T-helper 1 cell (primary cell): ENCODE results near the gene IGSF21.

Experiments
- DNase-seq, 5 donors: peaks; one replicate each; pipeline ENCODE4 v3.0.0-alpha.2; 2012 to 2020

Gene IGSF21

DNA sequence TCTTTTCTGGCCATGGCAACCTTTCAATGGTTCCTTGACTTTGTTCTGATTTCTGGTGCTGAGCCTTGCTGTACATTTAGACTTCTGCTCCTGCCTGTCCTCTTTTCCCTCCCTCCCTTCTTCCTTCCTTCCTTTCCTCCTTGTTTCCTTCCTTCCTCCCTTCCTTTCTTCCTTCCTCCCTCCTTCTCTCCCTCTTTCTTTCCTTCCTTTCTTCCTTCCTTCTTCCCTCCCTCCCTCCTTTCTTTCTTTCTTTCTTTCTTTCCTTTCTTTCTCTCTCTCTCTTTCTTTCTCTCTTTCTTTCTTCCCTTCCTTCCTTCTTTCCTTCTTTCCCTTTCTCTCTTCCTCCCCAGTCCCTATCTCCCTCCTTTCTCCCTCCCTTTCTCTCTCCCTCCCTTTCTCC is 10.4 kb upstream of the IGSF21 start:
- no peak for DNase-seq

- no peak for DNase-seq
Measured at GRCh38 chr1:18099026-18099425, 8.6 kb upstream of the IGSF21 start.

- no peak for DNase-seq
Measured at GRCh38 chr1:18100060-18100459, 7.5 kb upstream of the IGSF21 start.

- DNase-seq, result peak in 2 of 5 donors; percentile 31 to 33
Measured at GRCh38 chr1:18100491-18101063, 7.0 kb upstream of the IGSF21 start.

GRCh38 chr1:18101508-18101907 is 6.1 kb upstream of the IGSF21 start:
- no peak for DNase-seq

- DNase-seq, result no peak
Measured at GRCh38 chr1:18103788-18104421, 3.7 kb upstream of the IGSF21 start.

GRCh38 chr1:18104546-18105100 is 3.0 kb upstream of the IGSF21 start:
- no peak for DNase-seq

GRCh38 chr1:18105196-18105595 is 2.4 kb upstream of the IGSF21 start:
- DNase-seq, result no peak

DNA sequence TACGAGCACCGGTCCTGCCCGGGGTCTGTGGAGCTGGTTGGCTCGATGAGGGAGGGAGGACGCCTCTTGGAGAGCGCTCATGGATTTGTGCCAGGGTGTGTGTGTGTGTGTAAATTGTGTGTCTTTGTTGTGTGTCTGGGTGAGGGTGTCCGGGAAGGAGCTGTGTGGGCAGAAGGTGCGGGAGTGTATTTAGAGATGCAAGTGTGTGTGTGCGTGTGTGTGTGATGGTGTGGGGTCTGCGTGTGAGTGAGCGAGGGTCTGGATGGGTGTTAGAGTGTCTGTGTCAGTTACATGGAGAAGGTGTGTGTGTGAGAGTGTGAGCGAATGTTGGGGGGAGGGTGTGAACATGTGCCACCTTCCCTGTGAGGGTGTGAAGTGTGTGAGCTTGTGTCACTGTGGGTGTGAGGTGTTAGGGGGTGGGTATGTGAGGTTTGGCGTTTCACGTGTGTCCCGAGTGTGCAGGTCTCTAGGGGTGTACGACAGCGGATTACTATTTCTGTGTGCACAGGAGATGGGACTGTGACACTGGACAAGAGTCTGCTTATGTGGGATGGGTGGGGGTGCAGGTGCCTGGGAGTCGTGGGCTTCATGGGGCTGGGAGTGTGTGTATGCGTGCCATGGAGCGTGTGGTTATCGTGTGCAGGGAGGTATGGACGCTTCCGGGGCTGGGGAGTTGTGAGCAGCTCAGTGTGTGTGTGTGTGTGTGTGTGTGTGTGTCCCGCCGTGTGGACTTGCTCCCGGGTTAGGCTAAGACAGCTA is 880 bp downstream of the IGSF21 start:
- no peak for DNase-seq

DNA sequence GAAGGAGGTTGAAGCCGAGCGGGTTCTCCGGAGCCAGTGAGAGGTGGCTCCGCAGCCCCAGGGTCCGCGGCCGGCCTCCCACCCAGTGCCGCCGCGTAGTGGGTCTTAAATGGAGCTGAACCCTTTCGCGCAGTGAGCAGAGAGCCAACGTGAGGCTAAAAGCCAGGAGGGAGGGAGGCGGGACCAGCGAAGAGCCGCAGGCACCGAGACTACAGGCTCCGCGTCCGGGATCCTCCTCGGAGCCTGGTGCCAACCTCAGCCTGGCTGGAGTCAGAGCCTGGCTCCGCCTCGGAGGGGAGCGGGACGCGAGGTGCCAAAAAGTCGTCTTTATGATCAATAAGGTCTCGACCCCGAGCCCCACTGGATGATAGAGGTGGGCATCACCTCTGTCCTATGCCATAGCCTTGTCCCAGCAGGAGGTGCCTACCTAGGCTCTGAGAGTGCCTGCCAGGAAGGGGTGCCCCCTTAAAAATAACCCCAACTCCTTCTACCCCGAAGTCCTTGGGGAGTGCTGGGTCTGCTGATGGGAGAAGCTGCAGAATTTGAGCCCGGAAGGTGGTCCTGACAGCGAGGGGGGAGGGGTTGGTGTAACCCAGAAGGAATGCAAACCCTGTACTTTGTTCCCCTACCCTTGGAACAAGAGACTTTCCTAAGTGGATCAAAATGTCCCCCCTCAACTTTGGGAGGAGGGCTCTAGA is 1.6 kb downstream of the IGSF21 start:
- no peak for DNase-seq

- DNase-seq, result no peak
Measured at GRCh38 chr1:18109756-18110597, 2.4 kb downstream of the IGSF21 start.

DNA sequence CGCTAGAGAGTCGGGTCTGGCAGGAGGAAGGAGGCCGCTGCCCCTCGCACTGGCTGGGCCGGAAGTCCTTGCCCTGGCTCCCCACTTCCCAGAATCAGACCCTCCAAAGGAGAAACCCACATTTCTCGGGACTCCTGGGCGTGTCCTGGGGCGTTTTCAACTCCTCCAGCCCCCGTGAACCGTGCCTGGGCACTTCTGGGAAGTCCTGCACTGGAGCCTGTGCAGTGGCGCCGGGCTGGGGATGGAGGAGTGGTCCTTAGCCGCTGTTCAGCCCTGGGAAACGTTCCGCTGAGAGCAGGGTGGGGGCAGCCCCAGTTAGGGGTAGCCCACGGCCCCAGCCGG is 3.0 kb downstream of the IGSF21 start:
- DNase-seq, result no peak

- no peak for DNase-seq
Measured at GRCh38 chr1:18110968-18111367, 3.4 kb downstream of the IGSF21 start.

DNA sequence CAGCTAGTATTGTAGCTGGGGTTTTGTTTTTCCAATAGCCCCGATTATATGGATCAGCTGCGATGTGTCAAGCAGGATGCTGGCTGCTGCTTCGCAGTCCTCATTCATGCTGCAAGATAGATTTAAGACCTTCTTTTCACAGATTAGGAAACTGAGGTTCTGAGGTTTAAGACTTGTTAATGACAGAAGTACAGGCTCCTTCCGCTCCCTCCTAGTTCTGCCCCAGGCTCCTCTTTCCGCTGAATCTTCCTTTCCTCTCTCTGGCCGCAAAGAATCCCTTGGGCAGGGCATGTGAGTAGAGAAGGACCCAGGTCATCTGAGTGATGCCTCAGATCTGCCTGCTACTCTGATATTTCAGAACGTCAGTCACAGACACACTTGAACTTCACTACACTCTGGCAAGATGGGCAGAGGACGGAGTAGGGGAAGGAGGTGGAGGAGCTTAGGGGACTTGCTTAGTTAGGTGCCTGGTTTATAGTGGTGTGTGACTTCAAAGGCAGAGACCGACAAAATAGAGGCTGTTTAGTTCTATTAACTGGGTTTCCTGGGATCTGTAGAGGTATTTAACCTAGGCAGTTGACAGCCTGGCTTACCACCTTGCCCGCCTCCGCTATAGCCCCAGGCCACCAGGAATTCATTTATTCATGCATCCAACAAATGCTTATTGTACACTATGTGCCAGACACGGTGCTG is 4.2 kb downstream of the IGSF21 start:
- DNase-seq, result no peak

- no peak for DNase-seq
Measured at GRCh38 chr1:18112611-18113010, 5.0 kb downstream of the IGSF21 start.

- DNase-seq, result no peak
Measured at GRCh38 chr1:18114726-18115410, 7.3 kb downstream of the IGSF21 start.

DNA sequence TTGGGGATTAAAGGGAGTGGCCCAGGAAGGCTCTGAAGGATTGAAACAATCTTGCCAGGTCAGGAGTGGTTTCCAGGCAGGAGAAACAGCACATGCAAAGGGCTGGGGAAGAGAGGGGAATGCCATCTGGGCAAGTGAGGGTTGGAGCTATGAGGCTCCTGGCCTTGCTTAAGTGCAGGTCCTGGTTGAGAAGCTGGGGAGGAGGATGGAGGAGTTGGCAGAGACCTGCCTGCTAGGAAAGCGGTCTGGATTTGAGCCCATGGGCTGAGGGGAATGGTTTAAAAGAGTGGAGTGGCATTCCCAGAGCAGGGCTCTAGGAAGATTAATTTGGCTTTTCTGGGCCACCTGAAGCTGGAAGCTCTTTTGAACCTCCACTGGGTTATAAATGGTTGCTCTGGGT is 9.2 kb downstream of the IGSF21 start:
- DNase-seq, result no peak

DNA sequence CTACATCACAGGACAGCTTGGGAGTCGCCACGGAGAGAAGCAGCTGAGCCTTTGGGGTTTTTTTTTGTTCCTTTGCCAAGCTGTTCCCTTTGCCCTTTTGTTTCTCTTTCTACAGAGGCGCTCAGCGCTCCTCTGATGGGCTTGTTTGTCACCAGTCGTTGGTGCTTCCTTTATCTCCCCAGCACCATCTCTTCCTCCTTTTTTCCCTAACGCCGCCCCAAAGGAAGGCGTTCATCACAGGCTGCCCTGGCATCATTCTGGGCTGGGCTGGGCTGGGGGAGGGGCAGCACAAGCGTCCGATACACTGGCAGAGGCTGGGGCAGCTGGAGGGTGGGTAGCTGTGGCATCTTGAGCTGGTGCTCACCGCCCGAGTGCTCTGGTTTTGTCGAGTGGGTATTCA is 10.5 kb downstream of the IGSF21 start:
- no peak for DNase-seq

DNA sequence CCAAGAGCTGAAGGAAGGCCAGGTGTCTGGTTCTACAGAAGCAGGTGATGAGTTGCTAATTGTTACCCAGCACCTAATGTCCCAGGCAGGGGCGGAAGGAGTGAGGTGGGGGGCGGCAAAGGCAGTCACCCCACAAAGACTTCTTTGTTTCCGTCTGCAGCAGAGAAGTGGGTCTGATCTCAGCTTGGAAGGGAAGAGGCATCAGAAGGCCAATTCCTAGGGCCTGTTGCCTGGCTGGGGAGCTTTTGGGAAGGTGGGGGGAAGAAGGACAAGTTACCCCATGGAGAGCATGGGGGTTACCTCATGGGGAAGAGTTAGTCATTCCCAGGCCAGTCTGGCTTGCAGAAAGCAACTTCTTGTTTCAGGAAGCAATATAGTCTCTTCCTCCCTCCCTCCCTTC is 10.9 kb downstream of the IGSF21 start:
- no peak for DNase-seq

DNA sequence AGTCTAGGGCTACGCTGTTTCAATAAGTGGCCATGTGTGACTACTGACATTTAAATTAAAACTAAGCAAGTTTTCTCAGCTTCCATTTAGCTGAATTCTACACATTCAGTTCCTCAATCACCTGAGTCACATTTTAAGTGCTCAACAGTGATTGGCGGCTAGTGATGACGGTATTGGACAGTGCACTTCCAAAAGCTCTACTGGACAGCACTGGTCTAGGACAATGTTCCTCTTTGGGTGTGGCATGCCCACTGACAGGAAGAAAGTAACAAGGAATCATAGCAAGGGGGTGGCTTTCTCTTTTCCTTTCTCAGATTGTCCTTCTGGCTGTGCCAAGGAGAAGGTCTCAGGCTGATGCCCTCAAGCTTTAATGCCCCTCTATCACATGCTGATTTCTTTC is 11.7 kb downstream of the IGSF21 start:
- DNase-seq, result no peak

- no peak for DNase-seq
Measured at GRCh38 chr1:18119771-18120377, 12.3 kb downstream of the IGSF21 start.
